HepG2 (cell line): ENCODE measurements around the gene TRABD.

Experiments used
- CREB1 ChIP-seq, 2 experiments: fragments of 450-650 bp in 1 of 2; IDR thresholded peaks; 2 replicates each; pipeline ENCODE4 v1.6.1; 2016 to 2017; ENCODE audit warnings: control low read depth in 1 of 2, mild to moderate bottlenecking in 1 of 2, missing compliant biosample characterization in 1 of 2, missing genetic modification characterization in 1 of 2
- DR1 ChIP-seq: sonication (generic); formaldehyde crosslinking; IDR thresholded peaks from 2 replicates; pipeline ENCODE4 v1.8.0; 2021; ENCODE audit warnings: mild to moderate bottlenecking, missing genetic modification reagents, inconsistent platforms
- FOXJ3 ChIP-seq: sonication (generic); formaldehyde crosslinking; IDR thresholded peaks from 2 replicates; pipeline ENCODE4 v1.4.0; 2020; ENCODE audit warnings: missing genetic modification reagents, mild to moderate bottlenecking, borderline replicate concordance
- FOXK1 ChIP-seq: sonication (generic); formaldehyde crosslinking; IDR thresholded peaks from 2 replicates; pipeline ENCODE4 v1.4.0; 2020; ENCODE audit warnings: low read depth, missing genetic modification reagents, borderline replicate concordance
- KDM1A ChIP-seq: IDR thresholded peaks from 2 replicates; pipeline ENCODE4 v1.6.1; 2016; ENCODE audit warnings: missing compliant biosample characterization
- KLF16 ChIP-seq, 2 experiments: sonication (generic) in 1 of 2; formaldehyde crosslinking in 1 of 2; IDR thresholded peaks; 2 replicates each; pipeline versions ENCODE4 v1.6.1 to v1.8.0; 2016 to 2023; ENCODE audit warnings: missing genetic modification reagents in 2 of 2, missing compliant biosample characterization in 1 of 2
- NFKBIZ ChIP-seq: IDR thresholded peaks from 2 replicates; pipeline ENCODE4 v1.6.1; 2018; ENCODE audit warnings: missing genetic modification reagents, missing compliant biosample characterization
- PCBP2 ChIP-seq: fragments of 200-400 bp; formaldehyde crosslinking; optimal IDR thresholded peaks from 2 replicates; pipeline ENCODE3; 2018; ENCODE audit warnings: low read length, low read depth; ENCODE audit not compliant: poor library complexity, severe bottlenecking
- POLR2A ChIP-seq, 2 experiments: IDR thresholded peaks; 2 replicates each; pipeline ENCODE4 v1.6.1; 2011; ENCODE audit warnings: low read depth in 2 of 2, low read length in 2 of 2, mild to moderate bottlenecking in 1 of 2, moderate library complexity in 1 of 2; ENCODE audit not compliant: insufficient read depth in 1 of 2
- REL ChIP-seq: sonication (generic); formaldehyde crosslinking; conservative IDR thresholded peaks from 2 replicates; pipeline ENCODE4 v1.8.0; 2022; ENCODE audit warnings: mild to moderate bottlenecking, missing genetic modification reagents, moderate library complexity
- ZNF136 ChIP-seq: sonication (generic); formaldehyde crosslinking; IDR thresholded peaks from 2 replicates; pipeline ENCODE4 v1.8.1; 2022; ENCODE audit warnings: low read depth, mild to moderate bottlenecking, moderate library complexity, missing genetic modification reagents
- ZNF138 ChIP-seq: sonication (generic); formaldehyde crosslinking; IDR thresholded peaks from 2 replicates; pipeline ENCODE4 v1.5.0; 2020; ENCODE audit warnings: mild to moderate bottlenecking, low read depth, missing genetic modification reagents
- TF ChIP-seq, protein P1 (sequence below): sonication (generic); formaldehyde crosslinking; IDR thresholded peaks from 2 replicates; pipeline ENCODE4 v1.9.0; 2021; ENCODE audit warnings: missing genetic modification reagents, borderline replicate concordance
- TF ChIP-seq, protein P2 (sequence below): sonication (generic); formaldehyde crosslinking; IDR thresholded peaks from 2 replicates; pipeline ENCODE4 v1.5.0; 2020; ENCODE audit warnings: mild to moderate bottlenecking, missing genetic modification reagents, moderate library complexity

DNA sequence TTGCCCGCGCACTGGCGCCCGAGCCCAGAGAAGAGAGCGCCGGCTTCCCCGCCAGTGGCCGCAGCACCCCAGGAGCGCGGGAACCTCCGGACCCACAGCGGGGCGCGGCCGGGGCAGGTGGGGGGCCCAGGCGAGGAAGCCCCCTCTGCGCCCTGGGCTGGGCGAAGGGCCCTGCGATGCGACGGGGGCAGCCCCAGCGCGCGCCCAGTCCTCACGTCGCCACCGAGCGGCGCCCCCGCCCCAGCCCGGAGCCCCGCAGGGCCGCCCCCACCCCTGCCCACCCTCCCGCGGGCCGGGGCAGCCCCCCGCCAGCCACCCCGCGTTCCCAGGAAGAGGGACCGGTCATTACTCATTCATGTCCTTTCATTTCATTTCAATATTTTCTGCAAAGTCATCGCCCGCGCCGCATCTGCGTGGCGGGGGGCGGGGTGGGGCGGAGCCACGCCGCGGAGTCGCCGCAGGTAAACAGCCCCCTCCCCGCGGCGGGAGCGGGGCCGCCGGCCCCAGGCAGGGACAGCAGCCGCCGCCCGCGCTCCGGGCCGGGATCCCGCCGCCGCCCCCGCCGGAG is 15.9 kb upstream of the TRABD start:
- no peak; the same call in 1 of the 2 replicates for TF ChIP-seq FOXK1 (CRISPR knock-in tag)
- no peak for TF ChIP-seq DR1 (CRISPR knock-in tag)
- no peak for TF ChIP-seq PCBP2
- TF ChIP-seq, protein P1, sequence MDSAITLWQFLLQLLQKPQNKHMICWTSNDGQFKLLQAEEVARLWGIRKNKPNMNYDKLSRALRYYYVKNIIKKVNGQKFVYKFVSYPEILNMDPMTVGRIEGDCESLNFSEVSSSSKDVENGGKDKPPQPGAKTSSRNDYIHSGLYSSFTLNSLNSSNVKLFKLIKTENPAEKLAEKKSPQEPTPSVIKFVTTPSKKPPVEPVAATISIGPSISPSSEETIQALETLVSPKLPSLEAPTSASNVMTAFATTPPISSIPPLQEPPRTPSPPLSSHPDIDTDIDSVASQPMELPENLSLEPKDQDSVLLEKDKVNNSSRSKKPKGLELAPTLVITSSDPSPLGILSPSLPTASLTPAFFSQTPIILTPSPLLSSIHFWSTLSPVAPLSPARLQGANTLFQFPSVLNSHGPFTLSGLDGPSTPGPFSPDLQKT (CRISPR knock-in tag) = no peak
- no peak for TF ChIP-seq ZNF138 (CRISPR knock-in tag)
- TF ChIP-seq REL (CRISPR knock-in tag) = no peak
- TF ChIP-seq POLR2A (IDR thresholded peaks at IDR 0.05; ENCODE audit: insufficient read depth in 1 of 2, low read depth in 2 of 2, low read length in 2 of 2) = no peak
- TF ChIP-seq, protein P2, sequence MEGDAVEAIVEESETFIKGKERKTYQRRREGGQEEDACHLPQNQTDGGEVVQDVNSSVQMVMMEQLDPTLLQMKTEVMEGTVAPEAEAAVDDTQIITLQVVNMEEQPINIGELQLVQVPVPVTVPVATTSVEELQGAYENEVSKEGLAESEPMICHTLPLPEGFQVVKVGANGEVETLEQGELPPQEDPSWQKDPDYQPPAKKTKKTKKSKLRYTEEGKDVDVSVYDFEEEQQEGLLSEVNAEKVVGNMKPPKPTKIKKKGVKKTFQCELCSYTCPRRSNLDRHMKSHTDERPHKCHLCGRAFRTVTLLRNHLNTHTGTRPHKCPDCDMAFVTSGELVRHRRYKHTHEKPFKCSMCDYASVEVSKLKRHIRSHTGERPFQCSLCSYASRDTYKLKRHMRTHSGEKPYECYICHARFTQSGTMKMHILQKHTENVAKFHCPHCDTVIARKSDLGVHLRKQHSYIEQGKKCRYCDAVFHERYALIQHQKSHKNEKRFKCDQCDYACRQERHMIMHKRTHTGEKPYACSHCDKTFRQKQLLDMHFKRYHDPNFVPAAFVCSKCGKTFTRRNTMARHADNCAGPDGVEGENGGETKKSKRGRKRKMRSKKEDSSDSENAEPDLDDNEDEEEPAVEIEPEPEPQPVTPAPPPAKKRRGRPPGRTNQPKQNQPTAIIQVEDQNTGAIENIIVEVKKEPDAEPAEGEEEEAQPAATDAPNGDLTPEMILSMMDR (CRISPR knock-in tag) = no peak
- TF ChIP-seq NFKBIZ (CRISPR knock-in tag) = no peak
- TF ChIP-seq CREB1 (IDR thresholded peaks at IDR 0.05) = no peak
- TF ChIP-seq CREB1 (CRISPR knock-in tag; IDR thresholded peaks at IDR 0.05) = no peak
- TF ChIP-seq KDM1A (CRISPR knock-in tag) = no peak
- no peak for TF ChIP-seq FOXJ3 (CRISPR knock-in tag)
- TF ChIP-seq ZNF136 (CRISPR knock-in tag) = no peak
- no peak for TF ChIP-seq KLF16 (CRISPR knock-in tag; IDR thresholded peaks at IDR 0.05)
